ENCODE measurements around the gene STX8.

- TF ChIP-seq CTCF (IDR thresholded peaks at IDR 0.05): no peak
- no peak for TF ChIP-seq EP300 (IDR thresholded peaks at IDR 0.05)
- TF ChIP-seq POLR2AphosphoS5 (IDR thresholded peaks at IDR 0.05): no peak
- no peak for TF ChIP-seq POLR2A (IDR thresholded peaks at IDR 0.05)
These were observed 306.1 kb downstream of the STX8 start for GRCh38 chr17:9269350-9270035.

Data from stomach (tissue), 4 donors.